Measurements from ENCODE around the gene KIAA2012.
"Not testable (repeated sequence)": the region's sequence is repeated elsewhere in the genome, so short reads cannot be mapped to it uniquely, and the experiment has no call there.

Gene KIAA2012

GRCh38 chr2:202133200-202133908, 60.3 kb downstream of the KIAA2012 start:
- H3K27me3 ChIP-seq (ENCODE audit: insufficient read depth, low read length) = no peaks in the 10 kb centered on the region
- no peak overlapping the region for H3K4me3 ChIP-seq (ENCODE audit: low read depth, low read length)
- H3K36me3 ChIP-seq (ENCODE audit: insufficient read depth, low read length) = no peaks in the 10 kb centered on the region
- H2AFZ ChIP-seq (ENCODE audit: low read length, unreplicated experiment) = no peak overlapping the region
- H3K27ac ChIP-seq (ENCODE audit: low read depth, low read length) = 0 out of 2 replicates have a peak overlapping the region, but pooled peaks have one; percentile 7
- H3K79me2 ChIP-seq (ENCODE audit: control insufficient read depth, insufficient read depth, low read length, unreplicated experiment) = no peaks in the 10 kb centered on the region
- H3K4me1 ChIP-seq (ENCODE audit: control insufficient read depth, insufficient read depth, low read length, unreplicated experiment) = peaks cover 25% of the 10 kb centered on the region

- Histone ChIP-seq H2AFZ (ENCODE audit: low read length, unreplicated experiment) (no peak overlapping the region), H3K79me2 (ENCODE audit: control insufficient read depth, insufficient read depth, low read length, unreplicated experiment) (no peaks in the 10 kb centered on the region), H3K27ac (ENCODE audit: low read depth, low read length) (no peak overlapping the region), H3K4me1 (ENCODE audit: control insufficient read depth, insufficient read depth, low read length, unreplicated experiment) (peaks cover 25% of the 10 kb centered on the region), H3K36me3 (ENCODE audit: insufficient read depth, low read length) (no peaks in the 10 kb centered on the region), H3K27me3 (ENCODE audit: insufficient read depth, low read length) (no peaks in the 10 kb centered on the region), H3K4me3 (ENCODE audit: low read depth, low read length) (no peak overlapping the region)
Measured at GRCh38 chr2:202133909-202134265, 60.8 kb downstream of the KIAA2012 start.

- no peaks in the 10 kb centered on the region for H3K79me2 ChIP-seq (ENCODE audit: control insufficient read depth, insufficient read depth, low read length, unreplicated experiment)
- H3K27ac ChIP-seq (ENCODE audit: low read depth, low read length) = peak overlapping the region; percentile 67
- no peaks in the 10 kb centered on the region for H3K36me3 ChIP-seq (ENCODE audit: insufficient read depth, low read length)
- peak overlapping the region; percentile 4; the same call in 1 of the 2 replicates for H3K4me3 ChIP-seq (ENCODE audit: low read depth, low read length)
- H2AFZ ChIP-seq (ENCODE audit: low read length, unreplicated experiment) = peak overlapping the region; percentile 48
- no peaks in the 10 kb centered on the region for H3K27me3 ChIP-seq (ENCODE audit: insufficient read depth, low read length)
- H3K4me1 ChIP-seq (ENCODE audit: control insufficient read depth, insufficient read depth, low read length, unreplicated experiment) = peaks cover 25% of the 10 kb centered on the region
Measured at GRCh38 chr2:202135091-202135874, 62.2 kb downstream of the KIAA2012 start.

- not testable (repeated sequence) for H3K79me2 ChIP-seq (ENCODE audit: control insufficient read depth, insufficient read depth, low read length, unreplicated experiment); H3K27me3 ChIP-seq (ENCODE audit: insufficient read depth, low read length)
- 0 out of 2 replicates have a peak overlapping the region, but pooled peaks have one; percentile 17 for H3K27ac ChIP-seq (ENCODE audit: low read depth, low read length)
Measured at GRCh38 chr2:202136039-202136438, 63.0 kb downstream of the KIAA2012 start.

GRCh38 chr2:202136526-202136925, 63.5 kb downstream of the KIAA2012 start:
- H3K27me3 ChIP-seq (ENCODE audit: insufficient read depth, low read length) = no peaks in the 10 kb centered on the region
- no peak overlapping the region for H2AFZ ChIP-seq (ENCODE audit: low read length, unreplicated experiment)
- H3K79me2 ChIP-seq (ENCODE audit: control insufficient read depth, insufficient read depth, low read length, unreplicated experiment) = no peaks in the 10 kb centered on the region
- no peak overlapping the region for H3K27ac ChIP-seq (ENCODE audit: low read depth, low read length)
- H3K36me3 ChIP-seq (ENCODE audit: insufficient read depth, low read length) = no peaks in the 10 kb centered on the region
- peaks cover 30% of the 10 kb centered on the region for H3K4me1 ChIP-seq (ENCODE audit: control insufficient read depth, insufficient read depth, low read length, unreplicated experiment)
- no peak overlapping the region for H3K4me3 ChIP-seq (ENCODE audit: low read depth, low read length)

More at GRCh38 chr2:202136039-202136438, 63.0 kb downstream of the KIAA2012 start:
- not testable (repeated sequence) for H2AFZ ChIP-seq (ENCODE audit: low read length, unreplicated experiment); H3K4me3 ChIP-seq (ENCODE audit: low read depth, low read length); H3K36me3 ChIP-seq (ENCODE audit: insufficient read depth, low read length)
- H3K4me1 ChIP-seq (ENCODE audit: control insufficient read depth, insufficient read depth, low read length, unreplicated experiment) = peaks cover 30% of the 10 kb centered on the region

- Histone ChIP-seq H2AFZ (ENCODE audit: low read length, unreplicated experiment) (no peak overlapping the region), H3K4me1 (ENCODE audit: control insufficient read depth, insufficient read depth, low read length, unreplicated experiment) (peaks cover 10% of the 10 kb centered on the region), H3K4me3 (ENCODE audit: low read depth, low read length) (no peak overlapping the region), H3K27ac (ENCODE audit: low read depth, low read length) (no peak overlapping the region), H3K79me2 (ENCODE audit: control insufficient read depth, insufficient read depth, low read length, unreplicated experiment) (no peaks in the 10 kb centered on the region), H3K27me3 (ENCODE audit: insufficient read depth, low read length) (no peaks in the 10 kb centered on the region), H3K36me3 (ENCODE audit: insufficient read depth, low read length) (no peaks in the 10 kb centered on the region)
Measured at GRCh38 chr2:202140522-202141252, 67.6 kb downstream of the KIAA2012 start.

GRCh38 chr2:202141329-202141947, 68.4 kb downstream of the KIAA2012 start:
- H3K27ac ChIP-seq (ENCODE audit: low read depth, low read length) = no peak overlapping the region
- no peak overlapping the region for H3K4me3 ChIP-seq (ENCODE audit: low read depth, low read length)
- no peaks in the 10 kb centered on the region for H3K27me3 ChIP-seq (ENCODE audit: insufficient read depth, low read length)
- no peak overlapping the region for H2AFZ ChIP-seq (ENCODE audit: low read length, unreplicated experiment)
- no peaks in the 10 kb centered on the region for H3K79me2 ChIP-seq (ENCODE audit: control insufficient read depth, insufficient read depth, low read length, unreplicated experiment)
- H3K36me3 ChIP-seq (ENCODE audit: insufficient read depth, low read length) = no peaks in the 10 kb centered on the region
- H3K4me1 ChIP-seq (ENCODE audit: control insufficient read depth, insufficient read depth, low read length, unreplicated experiment) = peaks cover 6% of the 10 kb centered on the region

GRCh38 chr2:202142540-202142939, 69.5 kb downstream of the KIAA2012 start:
- no peaks in the 10 kb centered on the region for H3K36me3 ChIP-seq (ENCODE audit: insufficient read depth, low read length)
- no peaks in the 10 kb centered on the region for H3K79me2 ChIP-seq (ENCODE audit: control insufficient read depth, insufficient read depth, low read length, unreplicated experiment)
- H3K27ac ChIP-seq (ENCODE audit: low read depth, low read length) = no peak overlapping the region
- peaks cover 11% of the 10 kb centered on the region for H3K4me1 ChIP-seq (ENCODE audit: control insufficient read depth, insufficient read depth, low read length, unreplicated experiment)
- H2AFZ ChIP-seq (ENCODE audit: low read length, unreplicated experiment) = no peak overlapping the region
- no peak overlapping the region for H3K4me3 ChIP-seq (ENCODE audit: low read depth, low read length)
- H3K27me3 ChIP-seq (ENCODE audit: insufficient read depth, low read length) = no peaks in the 10 kb centered on the region

GRCh38 chr2:202147775-202148174, 74.7 kb downstream of the KIAA2012 start:
- peaks cover 24% of the 10 kb centered on the region for H3K4me1 ChIP-seq (ENCODE audit: control insufficient read depth, insufficient read depth, low read length, unreplicated experiment)
- no peaks in the 10 kb centered on the region for H3K27me3 ChIP-seq (ENCODE audit: insufficient read depth, low read length)
- no peaks in the 10 kb centered on the region for H3K79me2 ChIP-seq (ENCODE audit: control insufficient read depth, insufficient read depth, low read length, unreplicated experiment)
- H3K36me3 ChIP-seq (ENCODE audit: insufficient read depth, low read length) = no peaks in the 10 kb centered on the region
- no peak overlapping the region for H3K4me3 ChIP-seq (ENCODE audit: low read depth, low read length)
- H3K27ac ChIP-seq (ENCODE audit: low read depth, low read length) = no peak overlapping the region
- H2AFZ ChIP-seq (ENCODE audit: low read length, unreplicated experiment) = peak overlapping the region; percentile 45

GRCh38 chr2:202148515-202149154, 75.6 kb downstream of the KIAA2012 start:
- Histone ChIP-seq H3K4me1 (ENCODE audit: control insufficient read depth, insufficient read depth, low read length, unreplicated experiment) (peaks cover 24% of the 10 kb centered on the region), H3K27me3 (ENCODE audit: insufficient read depth, low read length) (no peaks in the 10 kb centered on the region), H3K36me3 (ENCODE audit: insufficient read depth, low read length) (no peaks in the 10 kb centered on the region), H3K27ac (ENCODE audit: low read depth, low read length) (no peak overlapping the region), H3K4me3 (ENCODE audit: low read depth, low read length) (no peak overlapping the region), H2AFZ (ENCODE audit: low read length, unreplicated experiment) (no peak overlapping the region), H3K79me2 (ENCODE audit: control insufficient read depth, insufficient read depth, low read length, unreplicated experiment) (no peaks in the 10 kb centered on the region)
